ENCODE data around the gene DEF6. TPM values are rescaled to one million over a fixed set of nuclear protein-coding genes. Genes with fewer than 3 reads are reported as not detected.
A peak's percentile ranks its signal among the peaks of the same experiment; 100 is the strongest.
"Not testable (repeated sequence)": the region's sequence is repeated elsewhere in the genome, so short reads cannot be mapped to it uniquely, and the experiment has no call there.

Gene DEF6
- total and polyA plus RNA-seq, 4 donors: 1.0 to 6.3 (median 2.5) TPM

DNA sequence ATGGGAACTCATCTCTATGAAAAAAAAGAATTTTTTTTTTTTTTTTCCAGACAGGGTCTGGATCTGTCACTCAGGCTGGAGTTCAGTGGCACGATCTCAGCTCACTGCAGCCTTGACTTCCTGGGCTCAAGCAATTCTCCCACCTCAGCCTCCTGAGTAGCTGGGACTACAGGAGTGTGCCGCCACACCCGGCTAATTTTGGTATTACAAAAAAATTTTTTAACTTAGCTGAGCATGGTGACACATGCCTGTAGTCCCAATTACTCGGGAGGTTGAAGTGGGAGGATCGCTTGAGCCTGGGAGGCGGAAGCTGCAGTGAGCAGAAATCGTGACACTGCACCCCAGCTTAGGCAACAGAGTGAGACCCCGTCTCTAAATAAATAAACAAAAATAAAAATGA is 7.5 kb downstream of the DEF6 start:
- no peaks in the 10 kb centered on the region for H3K4me1 ChIP-seq (ENCODE audit: control insufficient read depth in 4 of 4, insufficient read depth in 4 of 4, low read length in 3 of 4)
- H3K4me3 ChIP-seq (ENCODE audit: low read depth in 1 of 3, low read length in 3 of 3): no peak overlapping the region
- no peak for DNase-seq (ENCODE audit: low spot score)
- H3K36me3 ChIP-seq (ENCODE audit: control insufficient read depth in 4 of 4, insufficient read depth in 3 of 4, low read depth in 1 of 4, low read length in 3 of 4): no peaks in the 10 kb centered on the region
- no peaks in the 10 kb centered on the region for H3K9me3 ChIP-seq (ENCODE audit: control insufficient read depth in 4 of 4, low read length in 3 of 4)
- H3K9ac ChIP-seq (ENCODE audit: low read depth in 1 of 2, low read length in 2 of 2): no peak overlapping the region
- no peaks in the 10 kb centered on the region for H3K27me3 ChIP-seq (ENCODE audit: control insufficient read depth in 4 of 4, insufficient read depth in 4 of 4, low read length in 3 of 4)
- no peak overlapping the region for H3K27ac ChIP-seq (ENCODE audit: low read depth in 1 of 2, low read length in 2 of 2)
- 96% methylated on average over 8 of the region's 8 CpGs for WGBS
- no peak for TF ChIP-seq FOXA1 (IDR thresholded peaks at IDR 0.05)
- peak in 1 of 2 donors; percentile 4 for TF ChIP-seq RAD21 (IDR thresholded peaks at IDR 0.05)

DNA sequence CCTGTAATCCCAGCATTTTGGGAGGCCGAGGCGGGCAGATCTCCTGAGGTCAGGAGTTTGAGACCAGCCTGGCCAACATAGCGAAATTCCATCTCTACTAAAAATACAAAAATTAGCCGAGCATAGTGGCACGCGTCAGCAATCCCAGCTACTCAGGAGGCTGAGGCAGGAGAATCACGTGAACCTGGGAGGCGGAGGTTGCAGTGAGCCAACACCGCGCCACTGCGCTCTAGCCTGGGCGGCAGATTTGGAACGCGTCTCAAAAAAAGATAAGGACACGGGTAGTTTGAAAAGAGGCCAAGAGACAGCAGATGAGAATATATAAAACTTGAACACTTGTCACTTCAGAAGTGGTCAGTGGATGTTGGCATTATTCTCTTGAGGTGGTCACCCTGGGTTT is 9.5 kb downstream of the DEF6 start:
- DNase-seq (ENCODE audit: low spot score); H3K27me3 ChIP-seq (ENCODE audit: control insufficient read depth in 4 of 4, insufficient read depth in 4 of 4, low read length in 3 of 4); H3K36me3 ChIP-seq (ENCODE audit: control insufficient read depth in 4 of 4, insufficient read depth in 3 of 4, low read depth in 1 of 4, low read length in 3 of 4); H3K4me1 ChIP-seq (ENCODE audit: control insufficient read depth in 4 of 4, insufficient read depth in 4 of 4, low read length in 3 of 4); H3K27ac ChIP-seq (ENCODE audit: low read depth in 1 of 2, low read length in 2 of 2); H3K4me3 ChIP-seq (ENCODE audit: low read depth in 1 of 3, low read length in 3 of 3); H3K9ac ChIP-seq (ENCODE audit: low read depth in 1 of 2, low read length in 2 of 2); H3K9me3 ChIP-seq (ENCODE audit: control insufficient read depth in 4 of 4, low read length in 3 of 4): not testable (repeated sequence)
- 91% methylated on average over 15 of the region's 15 CpGs for WGBS

DNA sequence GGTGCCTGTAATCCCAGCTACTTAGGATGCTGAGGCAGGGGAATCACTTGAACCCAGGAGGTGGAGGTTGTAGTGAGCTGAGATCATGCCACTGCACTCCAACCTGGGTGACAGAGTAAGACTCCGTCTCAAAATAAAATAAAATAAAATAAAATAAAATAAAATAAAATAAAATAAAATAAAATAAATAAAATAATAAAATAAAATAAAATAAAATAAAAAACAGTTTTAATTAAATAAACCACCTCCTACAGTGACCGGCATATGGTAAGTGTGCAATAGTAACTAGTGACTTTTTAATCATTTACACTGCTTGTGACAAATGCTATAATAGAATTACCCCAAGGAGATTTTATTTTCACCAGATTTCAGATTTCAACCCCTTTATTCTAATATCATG is 10.9 kb downstream of the DEF6 start:
- H3K27me3 ChIP-seq (ENCODE audit: control insufficient read depth in 4 of 4, insufficient read depth in 4 of 4, low read length in 3 of 4); H3K4me3 ChIP-seq (ENCODE audit: low read depth in 1 of 3, low read length in 3 of 3); H3K9me3 ChIP-seq (ENCODE audit: control insufficient read depth in 4 of 4, low read length in 3 of 4); H3K27ac ChIP-seq (ENCODE audit: low read depth in 1 of 2, low read length in 2 of 2); H3K4me1 ChIP-seq (ENCODE audit: control insufficient read depth in 4 of 4, insufficient read depth in 4 of 4, low read length in 3 of 4); DNase-seq (ENCODE audit: low spot score); H3K9ac ChIP-seq (ENCODE audit: low read depth in 1 of 2, low read length in 2 of 2); H3K36me3 ChIP-seq (ENCODE audit: control insufficient read depth in 4 of 4, insufficient read depth in 3 of 4, low read depth in 1 of 4, low read length in 3 of 4): not testable (repeated sequence)
- 95% methylated on average over 2 of the region's 2 CpGs for WGBS

DNA sequence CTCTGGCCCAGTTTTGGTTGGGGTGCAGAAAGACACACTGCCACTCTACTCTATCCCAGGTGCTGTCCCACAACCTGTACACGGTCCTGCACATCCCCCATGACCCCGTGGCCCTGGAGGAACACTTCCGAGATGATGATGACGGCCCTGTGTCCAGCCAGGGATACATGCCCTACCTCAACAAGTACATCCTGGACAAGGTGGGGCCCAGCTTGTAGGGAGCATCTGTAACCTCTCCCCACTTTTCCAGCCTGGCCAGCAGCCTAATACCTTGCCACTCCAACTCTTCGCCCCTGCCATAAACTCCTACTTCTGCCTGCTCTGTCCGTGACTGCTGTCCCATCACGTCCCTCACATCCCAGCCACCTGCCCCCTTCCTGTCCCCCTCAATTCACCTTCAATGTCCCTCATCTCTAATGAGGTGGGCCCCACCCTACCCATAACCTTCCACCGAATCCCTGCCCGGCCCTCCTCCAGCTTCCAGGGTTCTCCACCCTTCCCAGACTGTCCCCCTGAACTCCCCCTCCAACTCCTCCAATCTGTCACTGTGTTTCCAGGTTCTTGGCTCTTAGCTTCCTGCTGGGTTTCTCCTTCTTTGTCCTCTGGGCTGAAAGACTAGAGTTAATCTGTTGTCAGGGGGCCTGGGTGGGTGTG is 12.1 kb downstream of the DEF6 start:
- no peak overlapping the region for H3K27ac ChIP-seq (ENCODE audit: low read depth in 1 of 2, low read length in 2 of 2)
- no peaks in the 10 kb centered on the region for H3K36me3 ChIP-seq (ENCODE audit: control insufficient read depth in 4 of 4, insufficient read depth in 3 of 4, low read depth in 1 of 4, low read length in 3 of 4)
- WGBS: 88% methylated on average over 9 of the region's 9 CpGs
- TF ChIP-seq, protein P1, sequence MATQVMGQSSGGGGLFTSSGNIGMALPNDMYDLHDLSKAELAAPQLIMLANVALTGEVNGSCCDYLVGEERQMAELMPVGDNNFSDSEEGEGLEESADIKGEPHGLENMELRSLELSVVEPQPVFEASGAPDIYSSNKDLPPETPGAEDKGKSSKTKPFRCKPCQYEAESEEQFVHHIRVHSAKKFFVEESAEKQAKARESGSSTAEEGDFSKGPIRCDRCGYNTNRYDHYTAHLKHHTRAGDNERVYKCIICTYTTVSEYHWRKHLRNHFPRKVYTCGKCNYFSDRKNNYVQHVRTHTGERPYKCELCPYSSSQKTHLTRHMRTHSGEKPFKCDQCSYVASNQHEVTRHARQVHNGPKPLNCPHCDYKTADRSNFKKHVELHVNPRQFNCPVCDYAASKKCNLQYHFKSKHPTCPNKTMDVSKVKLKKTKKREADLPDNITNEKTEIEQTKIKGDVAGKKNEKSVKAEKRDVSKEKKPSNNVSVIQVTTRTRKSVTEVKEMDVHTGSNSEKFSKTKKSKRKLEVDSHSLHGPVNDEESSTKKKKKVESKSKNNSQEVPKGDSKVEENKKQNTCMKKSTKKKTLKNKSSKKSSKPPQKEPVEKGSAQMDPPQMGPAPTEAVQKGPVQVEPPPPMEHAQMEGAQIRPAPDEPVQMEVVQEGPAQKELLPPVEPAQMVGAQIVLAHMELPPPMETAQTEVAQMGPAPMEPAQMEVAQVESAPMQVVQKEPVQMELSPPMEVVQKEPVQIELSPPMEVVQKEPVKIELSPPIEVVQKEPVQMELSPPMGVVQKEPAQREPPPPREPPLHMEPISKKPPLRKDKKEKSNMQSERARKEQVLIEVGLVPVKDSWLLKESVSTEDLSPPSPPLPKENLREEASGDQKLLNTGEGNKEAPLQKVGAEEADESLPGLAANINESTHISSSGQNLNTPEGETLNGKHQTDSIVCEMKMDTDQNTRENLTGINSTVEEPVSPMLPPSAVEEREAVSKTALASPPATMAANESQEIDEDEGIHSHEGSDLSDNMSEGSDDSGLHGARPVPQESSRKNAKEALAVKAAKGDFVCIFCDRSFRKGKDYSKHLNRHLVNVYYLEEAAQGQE (IDR thresholded peaks at IDR 0.05): no peak
- TF ChIP-seq, protein P2, sequence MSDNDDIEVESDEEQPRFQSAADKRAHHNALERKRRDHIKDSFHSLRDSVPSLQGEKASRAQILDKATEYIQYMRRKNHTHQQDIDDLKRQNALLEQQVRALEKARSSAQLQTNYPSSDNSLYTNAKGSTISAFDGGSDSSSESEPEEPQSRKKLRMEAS (IDR thresholded peaks at IDR 0.05): no peak
- TF ChIP-seq HNF4G (IDR thresholded peaks at IDR 0.05): no peak
- TF ChIP-seq, protein P3, sequence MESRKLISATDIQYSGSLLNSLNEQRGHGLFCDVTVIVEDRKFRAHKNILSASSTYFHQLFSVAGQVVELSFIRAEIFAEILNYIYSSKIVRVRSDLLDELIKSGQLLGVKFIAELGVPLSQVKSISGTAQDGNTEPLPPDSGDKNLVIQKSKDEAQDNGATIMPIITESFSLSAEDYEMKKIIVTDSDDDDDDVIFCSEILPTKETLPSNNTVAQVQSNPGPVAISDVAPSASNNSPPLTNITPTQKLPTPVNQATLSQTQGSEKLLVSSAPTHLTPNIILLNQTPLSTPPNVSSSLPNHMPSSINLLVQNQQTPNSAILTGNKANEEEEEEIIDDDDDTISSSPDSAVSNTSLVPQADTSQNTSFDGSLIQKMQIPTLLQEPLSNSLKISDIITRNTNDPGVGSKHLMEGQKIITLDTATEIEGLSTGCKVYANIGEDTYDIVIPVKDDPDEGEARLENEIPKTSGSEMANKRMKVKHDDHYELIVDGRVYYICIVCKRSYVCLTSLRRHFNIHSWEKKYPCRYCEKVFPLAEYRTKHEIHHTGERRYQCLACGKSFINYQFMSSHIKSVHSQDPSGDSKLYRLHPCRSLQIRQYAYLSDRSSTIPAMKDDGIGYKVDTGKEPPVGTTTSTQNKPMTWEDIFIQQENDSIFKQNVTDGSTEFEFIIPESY (IDR thresholded peaks at IDR 0.05): no peak
- no peak for TF ChIP-seq SP1 (IDR thresholded peaks at IDR 0.05)
- no peak for TF ChIP-seq RXRA (IDR thresholded peaks at IDR 0.05)
- TF ChIP-seq, protein P4, sequence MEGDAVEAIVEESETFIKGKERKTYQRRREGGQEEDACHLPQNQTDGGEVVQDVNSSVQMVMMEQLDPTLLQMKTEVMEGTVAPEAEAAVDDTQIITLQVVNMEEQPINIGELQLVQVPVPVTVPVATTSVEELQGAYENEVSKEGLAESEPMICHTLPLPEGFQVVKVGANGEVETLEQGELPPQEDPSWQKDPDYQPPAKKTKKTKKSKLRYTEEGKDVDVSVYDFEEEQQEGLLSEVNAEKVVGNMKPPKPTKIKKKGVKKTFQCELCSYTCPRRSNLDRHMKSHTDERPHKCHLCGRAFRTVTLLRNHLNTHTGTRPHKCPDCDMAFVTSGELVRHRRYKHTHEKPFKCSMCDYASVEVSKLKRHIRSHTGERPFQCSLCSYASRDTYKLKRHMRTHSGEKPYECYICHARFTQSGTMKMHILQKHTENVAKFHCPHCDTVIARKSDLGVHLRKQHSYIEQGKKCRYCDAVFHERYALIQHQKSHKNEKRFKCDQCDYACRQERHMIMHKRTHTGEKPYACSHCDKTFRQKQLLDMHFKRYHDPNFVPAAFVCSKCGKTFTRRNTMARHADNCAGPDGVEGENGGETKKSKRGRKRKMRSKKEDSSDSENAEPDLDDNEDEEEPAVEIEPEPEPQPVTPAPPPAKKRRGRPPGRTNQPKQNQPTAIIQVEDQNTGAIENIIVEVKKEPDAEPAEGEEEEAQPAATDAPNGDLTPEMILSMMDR (IDR thresholded peaks at IDR 0.05; ENCODE audit: low read depth, low read length, missing input control): no peak
- TF ChIP-seq FOXA2 (IDR thresholded peaks at IDR 0.05): no peak
- TF ChIP-seq, protein P5, sequence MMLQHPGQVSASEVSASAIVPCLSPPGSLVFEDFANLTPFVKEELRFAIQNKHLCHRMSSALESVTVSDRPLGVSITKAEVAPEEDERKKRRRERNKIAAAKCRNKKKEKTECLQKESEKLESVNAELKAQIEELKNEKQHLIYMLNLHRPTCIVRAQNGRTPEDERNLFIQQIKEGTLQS (IDR thresholded peaks at IDR 0.05): no peak
- TF ChIP-seq RAD21 (IDR thresholded peaks at IDR 0.05): no peak
- TF ChIP-seq TAF1 (conservative IDR thresholded peaks at IDR 0.05): no peak
- no peak for TF ChIP-seq NR2F2 (IDR thresholded peaks at IDR 0.05)
- TF ChIP-seq HNF4A (conservative IDR thresholded peaks at IDR 0.05): no peak
- TF ChIP-seq FOXA1 (IDR thresholded peaks at IDR 0.05): no peak
- no peak for TF ChIP-seq YY1 (IDR thresholded peaks at IDR 0.05)
- no peak for TF ChIP-seq EGR1 (IDR thresholded peaks at IDR 0.05; ENCODE audit: low read depth in 2 of 2)
- no peak for TF ChIP-seq JUND (IDR thresholded peaks at IDR 0.05)

More for the DNA sequence above, 12.1 kb downstream of the DEF6 start:
- DNase-seq (ENCODE audit: low spot score): no peak
- Histone ChIP-seq H3K9ac (ENCODE audit: low read depth in 1 of 2, low read length in 2 of 2) (no peak overlapping the region), H3K4me3 (ENCODE audit: low read depth in 1 of 3, low read length in 3 of 3) (no peak overlapping the region), H3K4me1 (ENCODE audit: control insufficient read depth in 4 of 4, insufficient read depth in 4 of 4, low read length in 3 of 4) (peaks cover 0 to 5% (median 4%) of the 10 kb centered on the region in 4 donors), H3K27me3 (ENCODE audit: control insufficient read depth in 4 of 4, insufficient read depth in 4 of 4, low read length in 3 of 4) (no peaks in the 10 kb centered on the region), H3K9me3 (ENCODE audit: control insufficient read depth in 4 of 4, low read length in 3 of 4) (no peaks in the 10 kb centered on the region)

All from liver (tissue), 9 donors.